Measurements from ENCODE around the gene ANKRD13B. TPM values are rescaled to one million over a fixed set of nuclear protein-coding genes. Genes with fewer than 3 reads are reported as not detected.

The ANKRD13B gene
- total RNA-seq, 1 donor from 2014 or later: 7.9 TPM

GRCh38 chr17:29565643-29566472, 27.1 kb upstream of the ANKRD13B start:
- H3K9me3 ChIP-seq: no peaks in the 10 kb centered on the region
- DNase-seq (ENCODE audit: extremely low spot score in 2 of 2): peak in 1 of 2 donors; percentile 85
- H3K4me1 ChIP-seq: peaks cover 32% of the 10 kb centered on the region
- H3K4me3 ChIP-seq: peak overlapping the region; percentile 71 to 83
- TF ChIP-seq POLR2AphosphoS5 (IDR thresholded peaks at IDR 0.05; ENCODE audit: insufficient read depth in 1 of 2, low read depth in 1 of 2) (peak in 1 of 2 donors; percentile 31), POLR2A (IDR thresholded peaks at IDR 0.05) (no peak)
- TF ChIP-seq, protein P1, sequence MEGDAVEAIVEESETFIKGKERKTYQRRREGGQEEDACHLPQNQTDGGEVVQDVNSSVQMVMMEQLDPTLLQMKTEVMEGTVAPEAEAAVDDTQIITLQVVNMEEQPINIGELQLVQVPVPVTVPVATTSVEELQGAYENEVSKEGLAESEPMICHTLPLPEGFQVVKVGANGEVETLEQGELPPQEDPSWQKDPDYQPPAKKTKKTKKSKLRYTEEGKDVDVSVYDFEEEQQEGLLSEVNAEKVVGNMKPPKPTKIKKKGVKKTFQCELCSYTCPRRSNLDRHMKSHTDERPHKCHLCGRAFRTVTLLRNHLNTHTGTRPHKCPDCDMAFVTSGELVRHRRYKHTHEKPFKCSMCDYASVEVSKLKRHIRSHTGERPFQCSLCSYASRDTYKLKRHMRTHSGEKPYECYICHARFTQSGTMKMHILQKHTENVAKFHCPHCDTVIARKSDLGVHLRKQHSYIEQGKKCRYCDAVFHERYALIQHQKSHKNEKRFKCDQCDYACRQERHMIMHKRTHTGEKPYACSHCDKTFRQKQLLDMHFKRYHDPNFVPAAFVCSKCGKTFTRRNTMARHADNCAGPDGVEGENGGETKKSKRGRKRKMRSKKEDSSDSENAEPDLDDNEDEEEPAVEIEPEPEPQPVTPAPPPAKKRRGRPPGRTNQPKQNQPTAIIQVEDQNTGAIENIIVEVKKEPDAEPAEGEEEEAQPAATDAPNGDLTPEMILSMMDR (IDR thresholded peaks at IDR 0.05): no peak
- intact Hi-C loops (cut with DNase I): no loop called here
- no peaks in the 10 kb centered on the region for H3K27me3 ChIP-seq
- peak overlapping the region; percentile 91 for H3K27ac ChIP-seq
- H3K36me3 ChIP-seq: peaks cover 0 to 8% of the 10 kb centered on the region in 2 donors

GRCh38 chr17:29566473-29567303, 26.2 kb upstream of the ANKRD13B start, which contains the start of gene ABHD15:
TSS of gene ABHD15 (minus strand) at chr17:29567037. CDS start at chr17:29566966, 71 bp downstream.
- TF ChIP-seq POLR2AphosphoS5 (IDR thresholded peaks at IDR 0.05; ENCODE audit: insufficient read depth in 1 of 2, low read depth in 1 of 2) (no peak), POLR2A (IDR thresholded peaks at IDR 0.05) (no peak)
- TF ChIP-seq, protein P1 (IDR thresholded peaks at IDR 0.05): peak in 1 of 3 experiments; percentile 10
- Histone ChIP-seq H3K4me1 (peaks cover 38% of the 10 kb centered on the region), H3K9me3 (no peaks in the 10 kb centered on the region), H3K36me3 (peaks cover 0 to 8% of the 10 kb centered on the region in 2 donors), H3K4me3 (peak within 1 kb of the TSS; percentile 71 to 83), H3K27me3 (no peaks in the 10 kb centered on the region), H3K27ac (peak within 1 kb of the TSS; percentile 91)
- intact Hi-C loops (cut with DNase I): no loop called here
- DNase-seq (ENCODE audit: extremely low spot score in 2 of 2): peak in 1 of 2 donors; percentile 87

DNA sequence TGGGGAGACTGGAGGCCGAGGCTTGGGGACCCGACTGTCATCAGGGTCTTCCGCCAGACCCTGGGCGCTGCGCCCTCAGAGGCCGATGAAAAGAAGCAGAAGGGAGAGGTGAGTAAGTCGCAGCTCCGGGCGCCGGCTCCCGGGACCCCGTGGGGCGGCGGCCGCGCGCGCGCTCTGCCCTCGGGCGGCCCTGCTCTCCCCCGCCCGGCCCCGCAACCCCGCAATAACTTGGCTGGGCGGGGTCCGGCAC, 25.7 kb upstream of the ANKRD13B start:
- no peak for DNase-seq (ENCODE audit: extremely low spot score in 2 of 2)
- Histone ChIP-seq H3K4me3 (peak overlapping the region; percentile 71 to 83), H3K27me3 (no peaks in the 10 kb centered on the region), H3K4me1 (peaks cover 43% of the 10 kb centered on the region), H3K9me3 (no peaks in the 10 kb centered on the region), H3K27ac (peak overlapping the region; percentile 91), H3K36me3 (peaks cover 0 to 2% of the 10 kb centered on the region in 2 donors)
- intact Hi-C loops (cut with DNase I): no loop called here
- TF ChIP-seq, protein P1 (IDR thresholded peaks at IDR 0.05): no peak

DNA sequence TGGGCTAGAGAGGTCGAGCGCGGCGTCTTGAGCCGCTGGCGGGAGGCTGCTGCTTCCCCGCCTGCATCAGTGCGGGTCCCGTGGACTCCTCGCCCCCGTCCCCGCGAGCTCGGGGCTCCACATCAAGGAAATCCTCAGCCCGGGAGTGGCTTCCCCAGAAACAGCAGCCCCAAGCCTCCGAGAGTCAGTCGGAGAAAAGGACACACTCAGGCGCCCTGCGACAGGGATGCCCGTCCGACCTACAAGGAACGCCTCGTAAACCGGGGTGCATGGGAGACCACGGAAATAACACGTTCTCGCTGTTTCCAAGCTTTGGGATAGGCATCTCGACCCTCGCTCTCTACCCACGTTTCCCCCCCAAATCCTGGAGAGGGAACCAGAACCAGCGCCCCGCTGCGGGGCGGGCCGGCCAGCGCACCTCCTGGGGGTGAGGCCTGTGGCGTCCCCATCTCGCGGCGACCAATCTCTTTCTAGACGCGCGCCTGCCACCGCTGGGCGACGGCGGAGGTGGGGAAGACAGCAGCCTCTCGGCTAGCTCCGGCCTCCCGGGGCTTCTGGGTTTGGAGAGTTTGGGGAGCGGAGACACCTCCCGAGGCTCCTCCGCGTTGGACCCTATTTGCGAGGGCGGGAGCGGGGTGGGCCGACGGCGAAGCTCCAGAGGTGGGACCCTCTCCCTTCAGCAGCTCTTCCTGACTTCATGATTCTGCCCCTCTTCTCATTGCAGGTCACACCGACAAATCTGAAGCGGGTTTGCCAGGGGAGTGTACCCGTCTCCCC, 25.2 kb upstream of the ANKRD13B start:
- H3K27me3 ChIP-seq: no peaks in the 10 kb centered on the region
- H3K36me3 ChIP-seq: no peaks in the 10 kb centered on the region
- H3K4me1 ChIP-seq: peaks cover 48% of the 10 kb centered on the region
- H3K9me3 ChIP-seq: no peaks in the 10 kb centered on the region
- intact Hi-C loops (cut with DNase I): no loop called here
- H3K27ac ChIP-seq: peak overlapping the region; percentile 91
- TF ChIP-seq POLR2A (IDR thresholded peaks at IDR 0.05): no peak
- TF ChIP-seq, protein P1 (IDR thresholded peaks at IDR 0.05): peak in 1 of 3 experiments; percentile 17
- H3K4me3 ChIP-seq: peak overlapping the region; percentile 71 to 83
- peak in 1 of 2 donors; percentile 88 for DNase-seq (ENCODE audit: extremely low spot score in 2 of 2)
